Right renal cortex interstitium (tissue), 3 donors: Measurements from ENCODE around the gene KRT35. TPM values are rescaled to one million over a fixed set of nuclear protein-coding genes. Genes with fewer than 3 reads are reported as not detected.
"Not testable (repeated sequence)": the region's sequence is repeated elsewhere in the genome, so short reads cannot be mapped to it uniquely, and the experiment has no call there.

Experiments
- DNase-seq, 3 donors: peaks; one replicate each; pipeline ENCODE4 v3.0.0-alpha.2; 2013; ENCODE audit warnings: low read depth in 3 of 3, low spot score in 2 of 3
- polyA plus RNA-seq, 3 donors: library from polyadenylated mRNA; unstranded; fragments of 120-200 nt; gene quantifications; one replicate each; pipeline ENCODE4 v1.2.1, GENCODE V29; 2013; ENCODE audit not compliant: insufficient read length in 3 of 3

Gene KRT35
- polyA plus RNA-seq, 3 donors = 0.10 TPM; not detected in 2

GRCh38 chr17:41463746-41464145 lies 17.2 kb downstream of the KRT35 start:
- DNase-seq = no peak

- no peak for DNase-seq
Measured at GRCh38 chr17:41462705-41463104, 18.2 kb downstream of the KRT35 start.

GRCh38 chr17:41457676-41458075 lies 23.3 kb downstream of the KRT35 start:
- no peak for DNase-seq

GRCh38 chr17:41456204-41456603 lies 24.7 kb downstream of the KRT35 start:
- no peak for DNase-seq

- no peak for DNase-seq
Measured at GRCh38 chr17:41455236-41455635, 25.7 kb downstream of the KRT35 start.

GRCh38 chr17:41453066-41453465 lies 27.9 kb downstream of the KRT35 start:
- DNase-seq = no peak

GRCh38 chr17:41452281-41452680 lies 28.7 kb downstream of the KRT35 start:
- DNase-seq = no peak

GRCh38 chr17:41451154-41451728 lies 29.7 kb downstream of the KRT35 start:
- DNase-seq = no peak

- no peak for DNase-seq
Measured at GRCh38 chr17:41449008-41449407, 31.9 kb downstream of the KRT35 start.

- no peak for DNase-seq
Measured at GRCh38 chr17:41448506-41448905, 32.4 kb downstream of the KRT35 start.

- no peak for DNase-seq
Measured at GRCh38 chr17:41446806-41447205, 34.1 kb downstream of the KRT35 start.

- DNase-seq = no peak
Measured at GRCh38 chr17:41444640-41445039, 36.3 kb downstream of the KRT35 start.

GRCh38 chr17:41444186-41444585 lies 36.8 kb downstream of the KRT35 start:
- no peak for DNase-seq

- no peak for DNase-seq
Measured at GRCh38 chr17:41442739-41443138, 38.2 kb downstream of the KRT35 start.

GRCh38 chr17:41440531-41441033 lies 40.4 kb downstream of the KRT35 start, which contains the start of gene KRT38:
Gene KRT38, minus strand, starts transcription at chr17:41440983. Its CDS starts 62 bp downstream, at chr17:41440921.
- DNase-seq = no peak

- no peak for DNase-seq
Measured at GRCh38 chr17:41439375-41439774, 41.6 kb downstream of the KRT35 start.

- DNase-seq = no peak
Measured at GRCh38 chr17:41437769-41438168, 43.2 kb downstream of the KRT35 start.

GRCh38 chr17:41437254-41437653 lies 43.7 kb downstream of the KRT35 start:
- DNase-seq = no peak

- no peak for DNase-seq
Measured at GRCh38 chr17:41434415-41434814, 46.5 kb downstream of the KRT35 start.

GRCh38 chr17:41434005-41434404 lies 46.9 kb downstream of the KRT35 start:
- DNase-seq = no peak

- DNase-seq = no peak
Measured at GRCh38 chr17:41433586-41433985, 47.4 kb downstream of the KRT35 start.

- DNase-seq = not testable (repeated sequence)
Measured at GRCh38 chr17:41430376-41430775, 50.6 kb downstream of the KRT35 start.

- no peak for DNase-seq
Measured at GRCh38 chr17:41429667-41430066, 51.3 kb downstream of the KRT35 start.
